Fibroblast of lung (primary cell): ENCODE results near the gene SUMF1. TPM values are rescaled to one million over a fixed set of nuclear protein-coding genes. Genes with fewer than 3 reads are reported as not detected.

Experiments
- DNase-seq, 2 donors: peaks; one replicate each; pipeline versions ENCODE4 v3.0.0 to v3.0.0-alpha.2; 2010; ENCODE audit warnings: low read depth in 2 of 2
- H2AFZ ChIP-seq: 2 replicates; pipeline ENCODE4 v1.5.1; 2012; ENCODE audit warnings: low read length, control low read depth, inconsistent platforms
- H3K27ac ChIP-seq: 2 replicates; pipeline ENCODE4 v1.5.1; 2011; ENCODE audit warnings: low read length, control low read depth; ENCODE audit not compliant: insufficient read depth
- H3K27me3 ChIP-seq: 2 replicates; pipeline ENCODE4 v1.5.1; 2011; ENCODE audit warnings: mild to moderate bottlenecking, low read length; ENCODE audit not compliant: control insufficient read depth, insufficient read depth
- H3K36me3 ChIP-seq: 2 replicates; pipeline ENCODE4 v1.5.1; 2011; ENCODE audit warnings: low read length; ENCODE audit not compliant: control insufficient read depth, insufficient read depth
- H3K4me1 ChIP-seq: 2 replicates; pipeline ENCODE4 v1.5.1; 2011; ENCODE audit warnings: low read length; ENCODE audit not compliant: control insufficient read depth, insufficient read depth; ENCODE audit errors: extremely low read depth
- H3K4me2 ChIP-seq: 2 replicates; pipeline ENCODE4 v1.5.1; 2011; ENCODE audit warnings: low read length, control low read depth; ENCODE audit not compliant: insufficient read depth; ENCODE audit errors: extremely low read depth
- H3K4me3 ChIP-seq, 4 experiments: fragments of 200-600 bp in 1 of 4; sonication (generic) in 1 of 4; replicated peaks in 1 of 4; 2 replicates each; pipeline ENCODE4 v1.5.1; 2011 to 2016; ENCODE audit warnings: low read length in 4 of 4, low read depth in 3 of 4, mild to moderate bottlenecking in 3 of 4, control low read depth in 2 of 4, inconsistent platforms in 1 of 4, mixed read lengths in 1 of 4; ENCODE audit not compliant: insufficient read depth in 1 of 4; ENCODE audit errors: control extremely low read depth in 1 of 4
- H3K79me2 ChIP-seq: 2 replicates; pipeline ENCODE4 v1.5.1; 2012; ENCODE audit warnings: mild to moderate bottlenecking, low read length, inconsistent platforms; ENCODE audit not compliant: control insufficient read depth, insufficient read depth
- H3K9ac ChIP-seq: 2 replicates; pipeline ENCODE4 v1.5.1; 2011; ENCODE audit warnings: mild to moderate bottlenecking, low read length, control low read depth; ENCODE audit not compliant: insufficient read depth
- H3K9me3 ChIP-seq: 2 replicates; pipeline ENCODE4 v1.5.1; 2012; ENCODE audit warnings: low read depth, low read length; ENCODE audit not compliant: control insufficient read depth, insufficient read depth
- H4K20me1 ChIP-seq: 2 replicates; pipeline ENCODE4 v1.5.1; 2011; ENCODE audit warnings: low read length; ENCODE audit not compliant: control insufficient read depth, insufficient read depth; ENCODE audit errors: extremely low read depth
- CTCF ChIP-seq, 2 donors: IDR thresholded peaks in 1 of 2; conservative IDR thresholded peaks in 1 of 2; 1 replicate in 1 of 2; 2 replicates in 1 of 2; pipeline ENCODE4 v1.5.1; 2011 to 2012; ENCODE audit warnings: low read length in 2 of 2, control low read depth in 1 of 2, inconsistent platforms in 1 of 2, low read depth in 1 of 2, mild to moderate bottlenecking in 1 of 2
- EZH2 ChIP-seq: IDR thresholded peaks from 2 replicates; pipeline ENCODE4 v1.5.1; 2012; ENCODE audit warnings: low read length, control low read depth, mild to moderate bottlenecking; ENCODE audit errors: missing control alignments
- polyA plus RNA-seq, 2 donors: library from polyadenylated mRNA; depleted of rRNA in 1 of 2; stranded (reverse) in 1 of 2; unstranded in 1 of 2; fragments of >200 nt; gene quantifications; 2 replicates each; pipeline ENCODE4 v1.2.1, GENCODE V29; 2011 to 2012; ENCODE audit warnings: missing spikeins in 1 of 2
- total RNA-seq: library from RNA; depleted of rRNA; stranded (reverse); fragments of >200 nt; gene quantifications from 2 replicates; pipeline ENCODE4 v1.2.1, GENCODE V29; 2014

SUMF1 gene
- total and polyA plus RNA-seq, 2 donors (not counting 1 experiment from before 2014, with no cell fraction given) = 50.0 to 64.6 TPM

- no peaks in the 10 kb centered on the region for H3K27me3 ChIP-seq
Measured at GRCh38 chr3:4326868-4327267, 140.2 kb downstream of the SUMF1 start.

GRCh38 chr3:4323246-4324027 lies 143.6 kb downstream of the SUMF1 start:
- H3K4me3 ChIP-seq = no peak overlapping the region
- no peak overlapping the region for H2AFZ ChIP-seq
- H4K20me1 ChIP-seq = no peaks in the 10 kb centered on the region
- no peak overlapping the region for H3K27ac ChIP-seq
- no peaks in the 10 kb centered on the region for H3K36me3 ChIP-seq
- H3K79me2 ChIP-seq = no peaks in the 10 kb centered on the region
- no peak overlapping the region for H3K9ac ChIP-seq
- H3K4me2 ChIP-seq = no peak overlapping the region
- TF ChIP-seq CTCF (conservative IDR thresholded peaks at IDR 0.05 in 1 of 2, IDR thresholded peaks at IDR 0.05 in 1 of 2; ENCODE audit: low read depth in 1 of 2, low read length in 2 of 2) (no peak), EZH2 (no peak)
- DNase-seq = peak in 1 of 2 donors; percentile 45
- H3K4me1 ChIP-seq = peaks cover 4% of the 10 kb centered on the region
- H3K9me3 ChIP-seq = no peaks in the 10 kb centered on the region
- no peaks in the 10 kb centered on the region for H3K27me3 ChIP-seq

More at GRCh38 chr3:4326868-4327267, 140.2 kb downstream of the SUMF1 start:
- H4K20me1 ChIP-seq = no peaks in the 10 kb centered on the region
- H3K9me3 ChIP-seq = no peaks in the 10 kb centered on the region
- H3K4me2 ChIP-seq = no peak overlapping the region
- no peak overlapping the region for H3K9ac ChIP-seq
- TF ChIP-seq CTCF (conservative IDR thresholded peaks at IDR 0.05 in 1 of 2, IDR thresholded peaks at IDR 0.05 in 1 of 2; ENCODE audit: low read depth in 1 of 2, low read length in 2 of 2) (no peak), EZH2 (no peak)
- no peaks in the 10 kb centered on the region for H3K36me3 ChIP-seq
- H3K79me2 ChIP-seq = no peaks in the 10 kb centered on the region
- H3K4me1 ChIP-seq = peaks cover 4% of the 10 kb centered on the region
- no peak overlapping the region for H3K4me3 ChIP-seq
- no peak for DNase-seq
- H2AFZ ChIP-seq = no peak overlapping the region
- H3K27ac ChIP-seq = no peak overlapping the region

- TF ChIP-seq EZH2 = no peak
- TF ChIP-seq CTCF (conservative IDR thresholded peaks at IDR 0.05 in 1 of 2, IDR thresholded peaks at IDR 0.05 in 1 of 2; ENCODE audit: low read depth in 1 of 2, low read length in 2 of 2) = no peak
- H3K36me3 ChIP-seq = no peaks in the 10 kb centered on the region
- H3K9ac ChIP-seq = no peak overlapping the region
- no peak overlapping the region for H3K27ac ChIP-seq
- H2AFZ ChIP-seq = no peak overlapping the region
- H3K4me3 ChIP-seq = no peak overlapping the region
- DNase-seq = peak; percentile 28 to 97
- no peaks in the 10 kb centered on the region for H3K27me3 ChIP-seq
- peaks cover 4% of the 10 kb centered on the region for H3K4me1 ChIP-seq
- no peaks in the 10 kb centered on the region for H3K9me3 ChIP-seq
- H4K20me1 ChIP-seq = no peaks in the 10 kb centered on the region
- H3K4me2 ChIP-seq = no peak overlapping the region
- no peaks in the 10 kb centered on the region for H3K79me2 ChIP-seq
Measured at GRCh38 chr3:4322635-4323034, 144.4 kb downstream of the SUMF1 start.
